ENCODE data around the gene FAM161B.
"Not testable (repeated sequence)": the region's sequence is repeated elsewhere in the genome, so short reads cannot be mapped to it uniquely, and the experiment has no call there.

Gene FAM161B

GRCh38 chr14:73944432-73945158 lies 5.3 kb downstream of the FAM161B start:
- no peak for DNase-seq (ENCODE audit: low spot score)

- DNase-seq (ENCODE audit: low spot score): no peak
Observed at GRCh38 chr14:73943083-73943482, 6.8 kb downstream of the FAM161B start.

DNA sequence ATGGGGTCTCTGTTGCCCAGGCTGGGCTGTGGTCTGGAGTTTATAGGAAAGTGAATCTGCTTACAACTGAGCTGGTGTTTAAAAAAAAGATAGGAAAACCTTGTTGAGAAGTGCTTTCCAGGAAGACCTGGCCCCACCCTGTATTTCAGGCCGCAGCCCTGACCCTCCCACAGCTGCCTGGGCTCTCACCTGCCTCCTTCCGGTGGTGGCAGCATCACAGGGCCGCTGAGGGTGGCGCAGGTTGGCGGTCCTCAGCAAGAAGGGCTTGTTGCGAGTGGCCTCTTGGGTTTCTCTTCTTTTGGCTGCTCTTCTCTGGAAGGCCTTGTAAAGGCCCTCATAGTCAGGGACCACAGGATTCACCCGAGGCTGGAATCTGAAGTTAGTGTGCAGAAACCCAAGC lies 7.7 kb downstream of the FAM161B start:
- no peak for DNase-seq (ENCODE audit: low spot score)

DNA sequence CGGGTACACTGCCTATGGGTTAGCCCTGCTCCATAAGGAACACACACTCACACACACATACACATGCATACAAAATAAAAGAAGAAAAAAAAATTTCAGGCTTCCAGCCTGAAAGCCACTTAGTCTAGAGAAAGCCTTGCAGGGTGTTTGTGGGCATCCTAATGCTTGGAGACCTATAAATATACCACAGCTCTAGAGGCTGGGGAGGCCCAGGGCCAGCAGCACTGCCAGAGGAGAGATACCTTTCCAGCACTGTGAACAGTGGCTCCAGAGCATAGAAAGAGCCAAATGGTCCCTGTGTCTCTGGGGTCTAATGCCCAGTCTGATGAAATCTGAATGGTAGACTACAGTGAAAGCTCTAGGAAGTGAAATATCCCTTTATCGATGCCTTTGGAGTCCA lies 12.9 kb downstream of the FAM161B start:
- no peak for DNase-seq (ENCODE audit: low spot score)

GRCh38 chr14:73936548-73936947 lies 13.3 kb downstream of the FAM161B start:
- no peak for DNase-seq (ENCODE audit: low spot score)

DNA sequence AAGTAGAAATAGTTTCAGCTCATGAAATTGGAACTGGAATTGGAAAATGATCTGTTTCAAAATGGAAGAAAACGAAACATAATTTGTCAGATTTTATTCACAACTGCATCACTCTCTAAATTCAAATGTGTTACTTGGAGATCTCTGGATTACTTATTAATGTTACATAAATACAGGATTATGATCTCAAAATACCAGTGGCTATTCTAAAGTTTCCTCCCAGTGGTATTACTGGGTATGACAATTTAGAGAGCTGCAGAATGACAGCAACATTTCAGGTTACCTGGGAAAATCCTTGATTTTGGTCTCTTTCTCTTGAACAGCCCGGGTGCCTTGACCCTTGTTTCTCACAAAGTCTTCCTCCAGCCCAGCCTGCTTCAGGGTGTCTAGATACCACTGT lies 14.2 kb downstream of the FAM161B start:
- DNase-seq (ENCODE audit: low spot score): no peak

DNA sequence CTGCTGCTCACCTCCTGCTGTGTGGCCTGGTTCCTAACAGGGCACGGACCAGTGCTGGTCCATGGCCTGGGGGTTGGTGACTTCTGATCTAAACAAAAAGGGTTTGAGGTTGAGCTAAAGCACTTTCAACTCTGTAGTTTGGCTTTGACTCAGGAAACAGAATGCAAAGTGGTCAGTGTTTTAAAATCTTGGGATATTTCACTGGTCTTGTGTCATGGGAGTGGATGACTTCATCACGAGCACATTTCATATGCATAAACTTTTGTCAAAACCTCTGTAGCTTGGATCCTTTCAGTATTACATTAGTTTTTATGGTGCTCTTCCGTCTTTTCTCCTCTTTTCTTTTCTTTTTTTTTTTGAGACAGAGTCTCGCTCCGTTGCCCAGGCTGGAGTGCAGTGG lies 25.6 kb downstream of the FAM161B start:
- no peak for DNase-seq (ENCODE audit: low spot score)

DNA sequence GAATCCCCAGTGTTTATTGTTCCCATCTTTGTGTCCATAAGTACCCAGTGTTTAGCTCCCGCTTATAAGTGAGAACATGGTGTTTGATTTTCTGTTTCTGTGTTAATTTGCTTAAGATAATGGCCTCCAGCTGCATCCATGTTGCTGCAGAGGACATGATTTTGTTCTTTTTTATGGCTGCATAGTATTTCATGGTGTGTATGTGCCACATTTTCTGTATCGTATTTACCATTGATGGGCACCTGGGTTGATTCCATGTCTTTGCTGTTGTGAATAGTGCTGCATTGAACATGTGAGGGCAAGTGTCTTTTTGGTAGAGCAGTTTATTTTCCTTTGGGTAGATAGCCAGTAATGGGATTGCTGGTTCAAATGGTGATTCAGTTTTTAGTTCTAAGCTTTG lies 30.4 kb downstream of the FAM161B start:
- not testable (repeated sequence) for DNase-seq (ENCODE audit: low spot score)

- no peak for DNase-seq (ENCODE audit: low spot score)
Observed at GRCh38 chr14:73916324-73916723, 33.6 kb downstream of the FAM161B start.

- DNase-seq (ENCODE audit: low spot score): no peak
Observed at GRCh38 chr14:73913256-73913655, 36.6 kb downstream of the FAM161B start.

DNA sequence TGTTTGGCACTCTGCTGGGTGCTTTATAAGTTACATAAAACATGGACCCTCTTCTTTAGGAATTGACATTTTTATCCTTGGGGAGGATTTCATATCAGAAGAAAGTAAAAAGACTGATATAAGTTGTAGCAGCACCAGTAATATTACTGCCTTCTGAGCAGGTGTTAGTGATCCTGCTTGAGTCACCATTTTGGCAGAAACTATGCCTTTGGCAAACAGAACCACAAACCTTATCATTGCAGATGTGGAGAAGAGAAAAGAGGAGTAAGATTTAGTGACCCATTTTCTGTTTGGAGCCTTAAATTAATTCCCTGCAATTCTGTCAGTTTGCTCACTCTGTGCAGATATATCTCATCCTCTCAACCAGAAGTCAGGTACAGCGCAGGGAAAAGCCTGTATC lies 40.2 kb downstream of the FAM161B start:
- no peak for DNase-seq (ENCODE audit: low spot score)

DNA sequence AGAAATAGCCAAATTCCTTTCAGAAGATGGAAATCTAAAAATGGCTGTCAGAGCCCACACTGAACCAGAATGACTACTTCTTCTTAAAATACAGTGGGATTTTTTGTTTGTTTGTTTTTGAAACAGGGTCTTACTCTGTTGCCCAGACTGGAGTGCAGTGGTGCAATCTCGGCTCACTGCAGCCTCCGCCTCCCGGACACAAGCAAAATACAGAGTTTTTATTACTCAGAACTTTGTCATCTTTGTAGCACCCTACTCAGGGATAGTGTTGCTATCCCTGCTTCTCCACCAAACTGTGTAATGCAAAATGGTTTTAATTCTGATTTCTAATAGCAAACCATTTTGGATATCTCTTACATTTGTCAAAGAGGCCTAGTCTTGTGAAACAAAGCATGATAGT lies 46.9 kb downstream of the FAM161B start:
- no peak for DNase-seq (ENCODE audit: low spot score)

GRCh38 chr14:73896521-73896920 lies 53.4 kb downstream of the FAM161B start:
- DNase-seq (ENCODE audit: low spot score): no peak

DNA sequence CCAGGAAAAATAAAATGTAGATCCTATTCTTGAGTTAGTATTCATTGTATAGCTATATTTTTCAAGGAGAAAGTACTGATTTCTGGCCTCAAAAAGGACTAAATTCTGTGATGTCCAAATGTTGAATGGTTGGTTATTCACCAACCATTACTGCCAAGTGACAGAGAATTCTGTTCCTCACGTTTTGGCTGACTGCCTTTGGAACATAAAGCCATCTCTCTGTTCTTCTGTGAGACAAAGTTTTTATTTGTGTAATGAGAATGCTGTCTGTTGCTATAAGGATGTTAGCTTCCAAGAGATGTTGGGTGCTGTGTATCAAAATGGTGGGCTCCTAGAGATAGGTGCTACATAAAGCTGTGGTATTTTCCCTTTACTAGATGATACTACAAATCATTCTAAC lies 54.0 kb downstream of the FAM161B start:
- no peak for DNase-seq (ENCODE audit: low spot score)

DNA sequence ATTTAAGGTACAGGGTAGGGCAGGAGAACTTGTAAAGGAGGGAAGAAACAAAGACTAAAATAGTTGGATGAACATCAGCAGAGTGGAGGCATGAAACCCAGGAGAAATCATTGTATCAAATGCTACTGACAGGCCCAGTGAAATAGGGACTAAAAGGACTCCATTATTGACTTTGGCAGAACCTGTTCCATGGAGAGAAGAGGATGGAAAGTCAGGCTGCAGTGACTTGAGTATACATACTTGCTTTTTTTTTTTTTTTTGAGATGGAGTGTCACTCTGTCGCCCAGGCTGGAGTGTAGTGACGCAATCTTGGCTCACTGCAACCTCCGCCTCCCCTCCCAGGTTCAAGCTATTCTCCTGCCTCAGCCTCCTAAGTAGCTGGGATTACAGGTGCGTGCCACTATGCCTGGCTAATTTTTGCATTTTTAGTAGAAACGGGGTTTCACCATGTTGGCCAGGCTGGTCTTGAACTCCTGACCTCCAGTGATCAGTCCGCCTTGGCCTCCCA lies 55.7 kb downstream of the FAM161B start:
- DNase-seq (ENCODE audit: low spot score): not testable (repeated sequence)

- no peak for DNase-seq (ENCODE audit: low spot score)
Observed at GRCh38 chr14:73889376-73889775, 60.5 kb downstream of the FAM161B start.

- no peak for DNase-seq (ENCODE audit: low spot score)
Observed at GRCh38 chr14:73888971-73889370, 60.9 kb downstream of the FAM161B start.

DNA sequence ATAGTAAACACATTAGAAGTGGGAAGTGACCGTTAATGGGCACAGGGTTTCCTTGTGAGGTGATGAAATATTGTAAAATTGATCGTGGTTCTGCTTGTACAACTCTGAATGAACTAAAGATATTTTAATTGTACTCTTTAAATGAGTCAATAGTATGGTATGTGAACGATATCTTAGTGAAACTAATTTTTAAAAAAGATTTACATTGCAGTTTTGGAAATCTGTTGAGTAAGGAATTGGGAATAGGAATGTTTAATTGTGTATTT lies 61.5 kb downstream of the FAM161B start:
- no peak for DNase-seq (ENCODE audit: low spot score)

- peak; percentile 16 for DNase-seq (ENCODE audit: low spot score)
Observed at GRCh38 chr14:73887694-73888459, 62.0 kb downstream of the FAM161B start.

- no peak for DNase-seq (ENCODE audit: low spot score)
Observed at GRCh38 chr14:73887318-73887616, 62.6 kb downstream of the FAM161B start.

- peak; percentile 88 for DNase-seq (ENCODE audit: low spot score)
Observed at GRCh38 chr14:73886449-73887317, 63.2 kb downstream of the FAM161B start, which contains the start of gene ZNF410. Gene ZNF410, plus strand, starts transcription at chr14:73886859. Its CDS starts 5,317 bp downstream, at chr14:73892176.

- no peak for DNase-seq (ENCODE audit: low spot score)
Observed at GRCh38 chr14:73884438-73885190, 65.3 kb downstream of the FAM161B start.

Measured in hematopoietic multipotent progenitor cell treated with erythropoietin and hydrocortisone succinate and interleukin-3 and kit ligand, for 17 days (in vitro differentiated cells).